WTC11 (cell line): ENCODE results near the gene MTARC1. TPM values are rescaled to one million over a fixed set of nuclear protein-coding genes. Genes with fewer than 3 reads are reported as not detected.

Experiments
- ATAC-seq: fragments of 200-7000 bp; cut with Tn5 transposase; 2 replicates; pipeline ENCODE4 v1.10.0; 2021; ENCODE audit warnings: mild to moderate bottlenecking, moderate library complexity
- CTCF ChIA-PET: fragments of 300-600 bp; sonication (Branson Sonifier 250); formaldehyde crosslinking; loops from one replicate; lab custom pipeline; 2021; ENCODE audit warnings: antibody characterized with exemption; lab: Charles Lee
- POLR2A ChIA-PET: fragments of 350-600 bp; sonication (Branson Sonifier 250); formaldehyde crosslinking; loops from one replicate; lab custom pipeline; 2021; ENCODE audit warnings: antibody characterized with exemption; lab: Charles Lee
- DNase-seq: peaks from one replicate; pipeline ENCODE4 v3.0.0; 2021; ENCODE audit warnings: low spot score
- H3K27ac Mint-ChIP-seq: 2 replicates; pipeline ENCODE4 v1.8.0; 2021; ENCODE audit warnings: mixed read lengths
- H3K27me3 Mint-ChIP-seq: 2 replicates; pipeline ENCODE4 v1.8.0; 2021; ENCODE audit warnings: low read depth, mild to moderate bottlenecking, moderate library complexity, mixed read lengths
- H3K36me3 Mint-ChIP-seq: 2 replicates; pipeline ENCODE4 v1.8.0; 2021; ENCODE audit warnings: mixed read lengths
- H3K4me1 Mint-ChIP-seq: 2 replicates; pipeline ENCODE4 v1.8.0; 2022; ENCODE audit warnings: mixed read lengths
- H3K4me3 Mint-ChIP-seq: 2 replicates; pipeline ENCODE4 v1.8.0; 2021; ENCODE audit warnings: mild to moderate bottlenecking, moderate library complexity, mixed read lengths
- H3K9me3 Mint-ChIP-seq: 2 replicates; pipeline ENCODE4 v1.8.0; 2021; ENCODE audit warnings: mixed read lengths
- ARID4B ChIP-seq: sonication (generic); formaldehyde crosslinking; IDR thresholded peaks from 2 replicates; pipeline ENCODE4 v1.8.0; 2023; ENCODE audit warnings: missing genetic modification reagents, mild to moderate bottlenecking, borderline replicate concordance
- ATF2 ChIP-seq: sonication (generic); formaldehyde crosslinking; IDR thresholded peaks from 2 replicates; pipeline ENCODE4 v1.8.1; 2022; ENCODE audit warnings: low read depth, missing genetic modification reagents, borderline replicate concordance
- CBFB ChIP-seq: sonication (generic); formaldehyde crosslinking; IDR thresholded peaks from 2 replicates; pipeline ENCODE4 v1.8.1; 2022; ENCODE audit warnings: mild to moderate bottlenecking, low read depth, missing genetic modification reagents
- CTCF ChIP-seq: fragments of 200-600 bp; IDR thresholded peaks from 2 replicates; pipeline ENCODE4 v1.8.0; 2022; ENCODE audit warnings: antibody characterized with exemption
- IRF1 ChIP-seq: sonication (generic); formaldehyde crosslinking; IDR thresholded peaks from 2 replicates; pipeline ENCODE4 v1.8.0; 2023; ENCODE audit warnings: missing genetic modification reagents
- JAZF1 ChIP-seq: fragments of 250-450 bp; sonication (Bioruptor Pico); IDR thresholded peaks from 2 replicates; pipeline ENCODE4 v1.9.0; 2021; ENCODE audit warnings: moderate library complexity, mild to moderate bottlenecking, inconsistent platforms
- MXD4 ChIP-seq: fragments of 250-450 bp; sonication (Bioruptor Pico); IDR thresholded peaks from 2 replicates; pipeline ENCODE4 v1.8.0; 2021; ENCODE audit warnings: mild to moderate bottlenecking, moderate library complexity, borderline replicate concordance
- NR1H2 ChIP-seq: sonication (generic); formaldehyde crosslinking; IDR thresholded peaks from 2 replicates; pipeline ENCODE4 v1.9.0; 2021; ENCODE audit warnings: mild to moderate bottlenecking, moderate library complexity, missing genetic modification reagents
- NR2C2 ChIP-seq: sonication (generic); formaldehyde crosslinking; IDR thresholded peaks from 2 replicates; pipeline ENCODE4 v1.8.0; 2022; ENCODE audit warnings: mild to moderate bottlenecking, missing genetic modification reagents
- NR3C1 ChIP-seq: sonication (generic); formaldehyde crosslinking; conservative IDR thresholded peaks from 2 replicates; pipeline ENCODE4 v1.8.1; 2023; ENCODE audit warnings: low read depth, mild to moderate bottlenecking, missing genetic modification reagents
- OVOL2 ChIP-seq: fragments of 250-450 bp; sonication (Bioruptor Pico); IDR thresholded peaks from 2 replicates; pipeline ENCODE4 v1.9.0; 2021; ENCODE audit warnings: mild to moderate bottlenecking, borderline replicate concordance
- PREB ChIP-seq: sonication (generic); formaldehyde crosslinking; IDR thresholded peaks from 2 replicates; pipeline ENCODE4 v1.8.1; 2022; ENCODE audit warnings: mild to moderate bottlenecking, missing genetic modification reagents, moderate library complexity, borderline replicate concordance
- STAT6 ChIP-seq: sonication (generic); formaldehyde crosslinking; conservative IDR thresholded peaks from 2 replicates; pipeline ENCODE4 v1.8.1; 2023; ENCODE audit warnings: mild to moderate bottlenecking, low read depth, missing genetic modification reagents, moderate library complexity
- ZNF138 ChIP-seq: sonication (generic); formaldehyde crosslinking; conservative IDR thresholded peaks from 2 replicates; pipeline ENCODE4 v1.8.1; 2022; ENCODE audit warnings: mild to moderate bottlenecking, moderate library complexity, missing genetic modification reagents
- ZNF532 ChIP-seq: fragments of 250-450 bp; sonication (Bioruptor Pico); IDR thresholded peaks from 2 replicates; pipeline ENCODE4 v1.9.0; 2021; ENCODE audit warnings: mild to moderate bottlenecking, borderline replicate concordance
- total RNA-seq: library from RNA; stranded (reverse); gene quantifications from 3 replicates; pipeline ENCODE4 v1.2.3, GENCODE V29; 2021

MTARC1 gene
- total RNA-seq, 1 experiment from 2014 or later: 25.8 TPM

GRCh38 chr1:220803401-220804201 lies 16.9 kb downstream of the MTARC1 start:
- peaks cover 29% of the 10 kb centered on the region for H3K36me3 Mint-ChIP-seq
- H3K4me3 Mint-ChIP-seq: no peak overlapping the region
- H3K27me3 Mint-ChIP-seq: no peaks in the 10 kb centered on the region
- peaks cover 13% of the 10 kb centered on the region for H3K4me1 Mint-ChIP-seq
- ChIA-PET POLR2A (no interaction called here), CTCF (interaction anchor here (0.5 to 2.1 kb wide), 14 partner anchors 9 to 532 kb away, joined by 3 to 7 read pairs (median 4); partner anchors contain the start of genes MTARC1 and MTARC2)
- no peak for TF ChIP-seq NR3C1 (CRISPR knock-in tag)
- peak; percentile 85 for TF ChIP-seq CTCF
- ATAC-seq (peak; percentile 78), DNase-seq (no peak)
- H3K9me3 Mint-ChIP-seq: no peaks in the 10 kb centered on the region
- H3K27ac Mint-ChIP-seq: no peak overlapping the region

GRCh38 chr1:220804202-220804586 lies 17.5 kb downstream of the MTARC1 start:
- no peak for DNase-seq
- Mint-ChIP-seq H3K27me3 (no peaks in the 10 kb centered on the region), H3K9me3 (no peaks in the 10 kb centered on the region), H3K4me3 (no peak overlapping the region), H3K4me1 (peaks cover 16% of the 10 kb centered on the region), H3K27ac (no peak overlapping the region), H3K36me3 (peaks cover 28% of the 10 kb centered on the region)
- POLR2A ChIA-PET: no interaction called here
- ATAC-seq: no peak
- CTCF ChIA-PET: interaction anchor here (0.6 to 2.1 kb wide), 2 partner anchors 29 to 532 kb away, joined by 3 to 7 read pairs; no protein-coding TSS in a partner anchor
- TF ChIP-seq OVOL2 (CRISPR knock-in tag): no peak
- no peak for TF ChIP-seq NR3C1 (CRISPR knock-in tag)
- no peak for TF ChIP-seq ARID4B
- TF ChIP-seq JAZF1 (CRISPR knock-in tag): no peak
- no peak for TF ChIP-seq ATF2
- no peak for TF ChIP-seq IRF1 (CRISPR knock-in tag)
- TF ChIP-seq ZNF138: no peak
- TF ChIP-seq STAT6 (CRISPR knock-in tag): no peak
- TF ChIP-seq NR1H2 (CRISPR knock-in tag): no peak
- TF ChIP-seq ZNF532 (CRISPR knock-in tag): no peak
- no peak for TF ChIP-seq CBFB (CRISPR knock-in tag)
- no peak for TF ChIP-seq PREB
- TF ChIP-seq MXD4: no peak
- no peak for TF ChIP-seq NR2C2 (CRISPR knock-in tag)
